ENCODE measurements around the gene RPL39L.

Gene RPL39L

GRCh38 chr3:187120326-187120725, 19.0 kb downstream of the RPL39L start:
- Histone ChIP-seq H3K4me1 (ENCODE audit: low read depth, poor library complexity, severe bottlenecking) (peaks cover 9% of the 10 kb centered on the region), H3K79me2 (ENCODE audit: insufficient read depth, low read depth) (no peaks in the 10 kb centered on the region), H3K36me3 (ENCODE audit: insufficient read depth) (no peaks in the 10 kb centered on the region), H3K4me2 (no peak overlapping the region), H3K27ac (no peak overlapping the region), H3K4me3 (IDR thresholded peaks at IDR 0.05; ENCODE audit: insufficient read depth, low read depth, low read length) (no peak overlapping the region), H3K27me3 (ENCODE audit: insufficient read depth, low read depth) (no peaks in the 10 kb centered on the region), H2AFZ (ENCODE audit: low read depth) (no peak overlapping the region), H4K20me1 (ENCODE audit: insufficient read depth) (no peaks in the 10 kb centered on the region), H3K9ac (no peak overlapping the region)
- TF ChIP-seq, protein P1, sequence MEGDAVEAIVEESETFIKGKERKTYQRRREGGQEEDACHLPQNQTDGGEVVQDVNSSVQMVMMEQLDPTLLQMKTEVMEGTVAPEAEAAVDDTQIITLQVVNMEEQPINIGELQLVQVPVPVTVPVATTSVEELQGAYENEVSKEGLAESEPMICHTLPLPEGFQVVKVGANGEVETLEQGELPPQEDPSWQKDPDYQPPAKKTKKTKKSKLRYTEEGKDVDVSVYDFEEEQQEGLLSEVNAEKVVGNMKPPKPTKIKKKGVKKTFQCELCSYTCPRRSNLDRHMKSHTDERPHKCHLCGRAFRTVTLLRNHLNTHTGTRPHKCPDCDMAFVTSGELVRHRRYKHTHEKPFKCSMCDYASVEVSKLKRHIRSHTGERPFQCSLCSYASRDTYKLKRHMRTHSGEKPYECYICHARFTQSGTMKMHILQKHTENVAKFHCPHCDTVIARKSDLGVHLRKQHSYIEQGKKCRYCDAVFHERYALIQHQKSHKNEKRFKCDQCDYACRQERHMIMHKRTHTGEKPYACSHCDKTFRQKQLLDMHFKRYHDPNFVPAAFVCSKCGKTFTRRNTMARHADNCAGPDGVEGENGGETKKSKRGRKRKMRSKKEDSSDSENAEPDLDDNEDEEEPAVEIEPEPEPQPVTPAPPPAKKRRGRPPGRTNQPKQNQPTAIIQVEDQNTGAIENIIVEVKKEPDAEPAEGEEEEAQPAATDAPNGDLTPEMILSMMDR (conservative IDR thresholded peaks at IDR 0.05; ENCODE audit: low read depth, low read length): no peak

DNA sequence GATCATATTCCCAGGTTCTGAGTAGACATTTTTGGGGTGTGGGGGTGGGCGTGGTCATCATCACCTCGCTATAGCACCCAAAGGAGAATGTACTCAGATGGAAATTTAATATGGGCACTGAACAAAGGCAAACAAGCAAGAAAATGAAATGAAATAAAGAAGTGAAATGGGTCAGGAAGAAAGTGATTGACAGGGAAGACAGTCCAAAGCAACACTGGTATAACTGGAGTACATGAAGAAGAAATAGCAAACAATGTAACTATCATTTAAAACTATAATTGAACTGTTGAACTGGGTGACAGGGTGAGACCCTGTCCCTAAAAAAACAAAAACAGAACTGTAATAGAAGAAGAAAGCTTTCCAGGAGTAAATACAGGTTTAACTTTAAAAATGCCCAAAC, 24.8 kb downstream of the RPL39L start:
- Histone ChIP-seq H3K36me3 (ENCODE audit: insufficient read depth) (no peaks in the 10 kb centered on the region), H3K4me3 (IDR thresholded peaks at IDR 0.05; ENCODE audit: insufficient read depth, low read depth, low read length) (no peak overlapping the region), H3K27me3 (ENCODE audit: insufficient read depth, low read depth) (no peaks in the 10 kb centered on the region), H3K4me1 (ENCODE audit: low read depth, poor library complexity, severe bottlenecking) (peaks cover 15% of the 10 kb centered on the region), H3K4me2 (no peak overlapping the region), H2AFZ (ENCODE audit: low read depth) (no peak overlapping the region), H3K27ac (no peak overlapping the region), H3K79me2 (ENCODE audit: insufficient read depth, low read depth) (no peaks in the 10 kb centered on the region), H3K9ac (no peak overlapping the region), H4K20me1 (ENCODE audit: insufficient read depth) (no peaks in the 10 kb centered on the region)
- TF ChIP-seq, protein P1 (conservative IDR thresholded peaks at IDR 0.05; ENCODE audit: low read depth, low read length): no peak

DNA sequence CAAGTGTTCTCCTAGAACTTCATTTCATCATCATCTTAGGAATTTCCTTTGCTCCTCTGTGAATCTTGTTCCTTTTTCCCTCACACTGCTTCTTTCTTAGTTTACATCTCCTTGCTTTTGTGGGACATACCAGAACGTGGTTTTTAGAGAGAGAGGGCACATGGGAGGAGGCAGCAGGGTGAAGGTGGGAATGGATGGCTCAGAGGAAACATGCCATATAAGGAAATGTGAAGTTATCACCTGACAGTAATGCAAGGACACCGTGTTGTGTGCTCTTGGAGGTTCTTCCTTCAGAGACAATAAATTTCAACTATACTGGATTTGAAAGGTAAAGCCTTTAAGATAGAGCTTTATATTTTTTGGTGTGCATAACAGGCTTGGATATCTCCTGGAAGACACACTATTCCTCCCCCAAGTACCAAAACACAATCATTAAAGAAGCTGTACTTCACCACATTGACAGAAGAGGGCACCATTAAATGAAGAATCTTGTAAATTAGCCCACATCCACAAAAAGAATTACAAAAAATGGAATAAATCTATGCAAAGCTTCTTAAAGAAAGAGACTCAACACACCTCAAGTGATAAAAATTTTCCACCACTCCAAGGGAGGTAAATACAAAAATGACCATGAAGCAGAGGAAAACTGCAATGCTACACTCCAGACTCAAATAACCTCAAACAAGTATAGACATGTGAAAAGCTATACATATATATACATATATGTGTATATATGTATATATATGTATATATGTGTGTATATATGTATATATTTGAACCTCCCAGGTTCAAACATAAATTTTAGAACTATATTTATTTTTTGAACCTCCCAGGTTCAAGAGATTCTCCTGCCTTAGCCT, 26.1 kb downstream of the RPL39L start:
- H3K4me2 ChIP-seq: no peak overlapping the region
- TF ChIP-seq, protein P1 (conservative IDR thresholded peaks at IDR 0.05; ENCODE audit: low read depth, low read length): peak; percentile 68
- no peaks in the 10 kb centered on the region for H3K36me3 ChIP-seq (ENCODE audit: insufficient read depth)

DNA sequence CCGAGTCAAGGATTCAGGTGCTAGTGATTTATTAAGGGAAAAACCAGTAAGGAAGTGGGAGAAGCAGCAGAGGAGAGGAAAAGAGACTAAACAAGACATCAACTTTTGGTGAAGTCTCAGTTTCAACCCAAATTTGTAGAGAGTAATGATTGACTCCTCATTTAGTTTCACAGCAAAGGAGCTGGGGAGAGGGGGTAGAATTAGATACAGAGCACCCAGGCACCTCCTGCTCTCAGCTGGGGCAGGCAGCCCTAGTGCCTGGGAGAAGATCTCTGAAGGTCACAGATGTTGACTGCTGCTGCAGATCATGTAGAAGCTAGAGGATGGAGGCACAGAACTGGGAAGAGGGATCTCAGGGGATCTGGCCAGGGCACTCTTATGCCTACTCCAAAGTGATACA, 29.1 kb downstream of the RPL39L start:
- H3K4me1 ChIP-seq (ENCODE audit: low read depth, poor library complexity, severe bottlenecking): peaks cover 16% of the 10 kb centered on the region
- no peak overlapping the region for H2AFZ ChIP-seq (ENCODE audit: low read depth)

More for the DNA sequence above, 26.1 kb downstream of the RPL39L start:
- Histone ChIP-seq H3K4me1 (ENCODE audit: low read depth, poor library complexity, severe bottlenecking) (peaks cover 16% of the 10 kb centered on the region), H3K27ac (no peak overlapping the region), H3K79me2 (ENCODE audit: insufficient read depth, low read depth) (no peaks in the 10 kb centered on the region), H2AFZ (ENCODE audit: low read depth) (no peak overlapping the region), H3K4me3 (IDR thresholded peaks at IDR 0.05; ENCODE audit: insufficient read depth, low read depth, low read length) (no peak overlapping the region), H4K20me1 (ENCODE audit: insufficient read depth) (no peaks in the 10 kb centered on the region), H3K27me3 (ENCODE audit: insufficient read depth, low read depth) (no peaks in the 10 kb centered on the region), H3K9ac (no peak overlapping the region)

More for the DNA sequence above, 29.1 kb downstream of the RPL39L start:
- Histone ChIP-seq H4K20me1 (ENCODE audit: insufficient read depth) (no peaks in the 10 kb centered on the region), H3K4me3 (IDR thresholded peaks at IDR 0.05; ENCODE audit: insufficient read depth, low read depth, low read length) (no peak overlapping the region), H3K9ac (no peak overlapping the region), H3K27ac (no peak overlapping the region), H3K36me3 (ENCODE audit: insufficient read depth) (no peaks in the 10 kb centered on the region), H3K79me2 (ENCODE audit: insufficient read depth, low read depth) (no peaks in the 10 kb centered on the region), H3K4me2 (no peak overlapping the region), H3K27me3 (ENCODE audit: insufficient read depth, low read depth) (no peaks in the 10 kb centered on the region)
- TF ChIP-seq, protein P1 (conservative IDR thresholded peaks at IDR 0.05; ENCODE audit: low read depth, low read length): no peak
